GM23338 (cell line): ENCODE measurements around the gene NDST4. TPM values are rescaled to one million over a fixed set of nuclear protein-coding genes. Genes with fewer than 3 reads are reported as not detected.

Experiments
- ATAC-seq: fragments of 200-7000 bp; cut with Tn5 transposase; 3 replicates; pipeline ENCODE4 v1.9.1; 2020
- DNase-seq: peaks from one replicate; pipeline ENCODE4 v3.0.0-alpha.2; 2015; ENCODE audit warnings: low spot score
- H2AFZ ChIP-seq: fragments of 200-600 bp; sonication (generic); 2 replicates; pipeline ENCODE4 v1.8.0; 2016; ENCODE audit warnings: antibody characterized with exemption, mild to moderate bottlenecking, moderate library complexity
- H3F3A ChIP-seq: fragments of 200-600 bp; sonication (generic); replicated peaks from 2 replicates; pipeline ENCODE4 v1.8.0; 2017; ENCODE audit warnings: antibody characterized with exemption, mixed run types, low read depth
- H3K27ac ChIP-seq: fragments of 200-600 bp; sonication (generic); 2 replicates; pipeline ENCODE4 v1.6.1; 2016; ENCODE audit warnings: low read depth
- H3K27me3 ChIP-seq: fragments of 200-600 bp; sonication (generic); 2 replicates; pipeline ENCODE4 v1.8.0; 2016; ENCODE audit warnings: mild to moderate bottlenecking, mixed run types, moderate library complexity; ENCODE audit not compliant: insufficient read depth
- H3K36me3 ChIP-seq: fragments of 200-600 bp; sonication (generic); 2 replicates; pipeline ENCODE4 v1.8.0; 2016; ENCODE audit warnings: mild to moderate bottlenecking; ENCODE audit not compliant: insufficient read depth
- H3K4me1 ChIP-seq: fragments of 200-600 bp; sonication (generic); 2 replicates; pipeline ENCODE4 v1.8.0; 2016; ENCODE audit warnings: mild to moderate bottlenecking, moderate library complexity; ENCODE audit not compliant: insufficient read depth
- H3K4me2 ChIP-seq: fragments of 200-600 bp; sonication (generic); 2 replicates; pipeline ENCODE4 v1.7.1; 2017; ENCODE audit warnings: mixed run types
- H3K4me3 ChIP-seq: fragments of 200-600 bp; sonication (generic); 2 replicates; pipeline ENCODE4 v1.6.1; 2016; ENCODE audit warnings: mixed run types
- H3K79me2 ChIP-seq: fragments of 200-600 bp; sonication (generic); replicated peaks from 2 replicates; pipeline ENCODE4 v1.8.0; 2017; ENCODE audit warnings: mild to moderate bottlenecking; ENCODE audit not compliant: insufficient read depth
- H3K9me2 ChIP-seq: fragments of 200-600 bp; sonication (generic); 2 replicates; pipeline ENCODE4 v1.8.0; 2017; ENCODE audit not compliant: insufficient read depth
- H4K20me1 ChIP-seq: fragments of 200-600 bp; sonication (generic); replicated peaks from 2 replicates; pipeline ENCODE4 v1.8.0; 2017; ENCODE audit warnings: mild to moderate bottlenecking; ENCODE audit not compliant: insufficient read depth
- H3K27ac Mint-ChIP-seq: 2 replicates; pipeline ENCODE4 v1.8.0; 2020; ENCODE audit warnings: inconsistent platforms, mild to moderate bottlenecking, moderate library complexity, mixed read lengths
- H3K27me3 Mint-ChIP-seq: 3 replicates; pipeline ENCODE4 v1.8.0; 2022; ENCODE audit warnings: low read depth, mild to moderate bottlenecking, moderate library complexity, mixed read lengths, inconsistent platforms; ENCODE audit not compliant: insufficient read depth, poor library complexity
- H3K36me3 Mint-ChIP-seq: 3 replicates; pipeline ENCODE4 v1.8.0; 2021; ENCODE audit warnings: low read depth, mild to moderate bottlenecking, inconsistent platforms, moderate library complexity, mixed read lengths
- H3K4me1 Mint-ChIP-seq: 3 replicates; pipeline ENCODE4 v1.8.0; 2020; ENCODE audit warnings: mild to moderate bottlenecking, inconsistent platforms, mixed read lengths
- H3K4me3 Mint-ChIP-seq: 3 replicates; pipeline ENCODE4 v1.8.0; 2021; ENCODE audit warnings: moderate library complexity, mild to moderate bottlenecking, inconsistent platforms, mixed read lengths
- H3K9me3 Mint-ChIP-seq: 3 replicates; pipeline ENCODE4 v1.8.0; 2020; ENCODE audit warnings: moderate library complexity, mild to moderate bottlenecking, inconsistent platforms, mixed read lengths
- CREB1 ChIP-seq: fragments of 250-450 bp; sonication (Bioruptor Pico); IDR thresholded peaks from 2 replicates; pipeline ENCODE4 v1.5.0; 2020; ENCODE audit warnings: low read depth, mild to moderate bottlenecking, moderate library complexity
- EZH2 ChIP-seq: fragments of 200-600 bp; sonication (generic); IDR thresholded peaks from one replicate; pipeline ENCODE4 v1.8.0; 2017; ENCODE audit warnings: antibody characterized with exemption, mild to moderate bottlenecking, low read depth; ENCODE audit not compliant: unreplicated experiment
- EZH2phosphoT487 ChIP-seq: fragments of 200-600 bp; sonication (generic); IDR thresholded peaks from one replicate; pipeline ENCODE4 v1.8.1; 2018; ENCODE audit warnings: antibody characterized with exemption; ENCODE audit not compliant: unreplicated experiment
- JUNB ChIP-seq: IDR thresholded peaks from one replicate; pipeline ENCODE4 v1.6.1; 2016; ENCODE audit warnings: antibody characterized with exemption; ENCODE audit not compliant: unreplicated experiment
- NANOG ChIP-seq: IDR thresholded peaks from 2 replicates; pipeline ENCODE4 v1.6.1; 2016; ENCODE audit warnings: antibody characterized with exemption, borderline replicate concordance
- POLR2AphosphoS5 ChIP-seq: IDR thresholded peaks from 2 replicates; pipeline ENCODE4 v1.6.1; 2016; ENCODE audit warnings: antibody characterized with exemption, low read depth
- REST ChIP-seq: IDR thresholded peaks from one replicate; pipeline ENCODE4 v1.6.1; 2018; ENCODE audit warnings: antibody characterized with exemption; ENCODE audit not compliant: unreplicated experiment
- STAT1 ChIP-seq: IDR thresholded peaks from one replicate; pipeline ENCODE4 v1.6.1; 2016; ENCODE audit warnings: antibody characterized with exemption; ENCODE audit not compliant: unreplicated experiment
- ZNF114 ChIP-seq: fragments of 250-450 bp; sonication (Bioruptor Pico); IDR thresholded peaks from 2 replicates; pipeline ENCODE4 v1.5.0; 2020; ENCODE audit warnings: mild to moderate bottlenecking, moderate library complexity
- ZNF331 ChIP-seq: fragments of 250-450 bp; sonication (Bioruptor Pico); IDR thresholded peaks from 2 replicates; pipeline ENCODE4 v1.5.0; 2020; ENCODE audit warnings: low read depth, mild to moderate bottlenecking, moderate library complexity
- polyA plus RNA-seq: library from polyadenylated mRNA; unstranded; fragments of >200 nt; fragmentation: Nextera tagmentation; extraction: Ambion mirVana; gene quantifications from 2 replicates; pipeline ENCODE4 v1.2.1, GENCODE V29; 2016
- total RNA-seq: library from RNA; depleted of rRNA; stranded (reverse); fragments of >200 nt; shearing (Covaris generic); gene quantifications from 2 replicates; pipeline ENCODE4 v1.2.3, GENCODE V29; 2014
- TF ChIP-seq, protein P1 (sequence below): fragments of 250-450 bp; sonication (Bioruptor Pico); IDR thresholded peaks from 2 replicates; pipeline ENCODE4 v1.5.0; 2020; ENCODE audit warnings: mild to moderate bottlenecking, moderate library complexity
- TF ChIP-seq, protein P2 (sequence below), 2 experiments: fragments of 200-600 bp in 1 of 2; sonication (generic) in 1 of 2; conservative IDR thresholded peaks; 2 replicates each; pipeline versions ENCODE4 v1.5.1 to v1.6.1; 2016 to 2017; ENCODE audit warnings: antibody characterized with exemption in 2 of 2, low read depth in 2 of 2, mild to moderate bottlenecking in 2 of 2, moderate library complexity in 1 of 2
- TF ChIP-seq, protein P3 (sequence below): IDR thresholded peaks from 2 replicates; pipeline ENCODE4 v1.6.1; 2016; ENCODE audit warnings: antibody characterized with exemption

The NDST4 gene
- total and polyA plus RNA-seq, 2 experiments from 2014 or later: not detected

GRCh38 chr4:114879916-114880669, 233.3 kb downstream of the NDST4 start:
- Histone ChIP-seq H3K4me2 (no peak overlapping the region), H3K4me3 (no peak overlapping the region), H2AFZ (no peak overlapping the region), H3K9me2 (no peaks in the 10 kb centered on the region), H3K36me3 (no peaks in the 10 kb centered on the region), H3K79me2 (no peaks in the 10 kb centered on the region), H3K27ac (no peak overlapping the region), H3K4me1 (0 out of 2 replicates have a peak, but pooled peaks cover 3% of the 10 kb centered on the region), H3F3A (no peaks in the 10 kb centered on the region), H4K20me1 (no peaks in the 10 kb centered on the region), H3K27me3 (no peaks in the 10 kb centered on the region)
- H3K4me3 Mint-ChIP-seq: no peak overlapping the region
- TF ChIP-seq ZNF114 (CRISPR knock-in tag): no peak
- TF ChIP-seq ZNF331: no peak
- TF ChIP-seq EZH2: no peak
- TF ChIP-seq CREB1: no peak
- TF ChIP-seq, protein P1, sequence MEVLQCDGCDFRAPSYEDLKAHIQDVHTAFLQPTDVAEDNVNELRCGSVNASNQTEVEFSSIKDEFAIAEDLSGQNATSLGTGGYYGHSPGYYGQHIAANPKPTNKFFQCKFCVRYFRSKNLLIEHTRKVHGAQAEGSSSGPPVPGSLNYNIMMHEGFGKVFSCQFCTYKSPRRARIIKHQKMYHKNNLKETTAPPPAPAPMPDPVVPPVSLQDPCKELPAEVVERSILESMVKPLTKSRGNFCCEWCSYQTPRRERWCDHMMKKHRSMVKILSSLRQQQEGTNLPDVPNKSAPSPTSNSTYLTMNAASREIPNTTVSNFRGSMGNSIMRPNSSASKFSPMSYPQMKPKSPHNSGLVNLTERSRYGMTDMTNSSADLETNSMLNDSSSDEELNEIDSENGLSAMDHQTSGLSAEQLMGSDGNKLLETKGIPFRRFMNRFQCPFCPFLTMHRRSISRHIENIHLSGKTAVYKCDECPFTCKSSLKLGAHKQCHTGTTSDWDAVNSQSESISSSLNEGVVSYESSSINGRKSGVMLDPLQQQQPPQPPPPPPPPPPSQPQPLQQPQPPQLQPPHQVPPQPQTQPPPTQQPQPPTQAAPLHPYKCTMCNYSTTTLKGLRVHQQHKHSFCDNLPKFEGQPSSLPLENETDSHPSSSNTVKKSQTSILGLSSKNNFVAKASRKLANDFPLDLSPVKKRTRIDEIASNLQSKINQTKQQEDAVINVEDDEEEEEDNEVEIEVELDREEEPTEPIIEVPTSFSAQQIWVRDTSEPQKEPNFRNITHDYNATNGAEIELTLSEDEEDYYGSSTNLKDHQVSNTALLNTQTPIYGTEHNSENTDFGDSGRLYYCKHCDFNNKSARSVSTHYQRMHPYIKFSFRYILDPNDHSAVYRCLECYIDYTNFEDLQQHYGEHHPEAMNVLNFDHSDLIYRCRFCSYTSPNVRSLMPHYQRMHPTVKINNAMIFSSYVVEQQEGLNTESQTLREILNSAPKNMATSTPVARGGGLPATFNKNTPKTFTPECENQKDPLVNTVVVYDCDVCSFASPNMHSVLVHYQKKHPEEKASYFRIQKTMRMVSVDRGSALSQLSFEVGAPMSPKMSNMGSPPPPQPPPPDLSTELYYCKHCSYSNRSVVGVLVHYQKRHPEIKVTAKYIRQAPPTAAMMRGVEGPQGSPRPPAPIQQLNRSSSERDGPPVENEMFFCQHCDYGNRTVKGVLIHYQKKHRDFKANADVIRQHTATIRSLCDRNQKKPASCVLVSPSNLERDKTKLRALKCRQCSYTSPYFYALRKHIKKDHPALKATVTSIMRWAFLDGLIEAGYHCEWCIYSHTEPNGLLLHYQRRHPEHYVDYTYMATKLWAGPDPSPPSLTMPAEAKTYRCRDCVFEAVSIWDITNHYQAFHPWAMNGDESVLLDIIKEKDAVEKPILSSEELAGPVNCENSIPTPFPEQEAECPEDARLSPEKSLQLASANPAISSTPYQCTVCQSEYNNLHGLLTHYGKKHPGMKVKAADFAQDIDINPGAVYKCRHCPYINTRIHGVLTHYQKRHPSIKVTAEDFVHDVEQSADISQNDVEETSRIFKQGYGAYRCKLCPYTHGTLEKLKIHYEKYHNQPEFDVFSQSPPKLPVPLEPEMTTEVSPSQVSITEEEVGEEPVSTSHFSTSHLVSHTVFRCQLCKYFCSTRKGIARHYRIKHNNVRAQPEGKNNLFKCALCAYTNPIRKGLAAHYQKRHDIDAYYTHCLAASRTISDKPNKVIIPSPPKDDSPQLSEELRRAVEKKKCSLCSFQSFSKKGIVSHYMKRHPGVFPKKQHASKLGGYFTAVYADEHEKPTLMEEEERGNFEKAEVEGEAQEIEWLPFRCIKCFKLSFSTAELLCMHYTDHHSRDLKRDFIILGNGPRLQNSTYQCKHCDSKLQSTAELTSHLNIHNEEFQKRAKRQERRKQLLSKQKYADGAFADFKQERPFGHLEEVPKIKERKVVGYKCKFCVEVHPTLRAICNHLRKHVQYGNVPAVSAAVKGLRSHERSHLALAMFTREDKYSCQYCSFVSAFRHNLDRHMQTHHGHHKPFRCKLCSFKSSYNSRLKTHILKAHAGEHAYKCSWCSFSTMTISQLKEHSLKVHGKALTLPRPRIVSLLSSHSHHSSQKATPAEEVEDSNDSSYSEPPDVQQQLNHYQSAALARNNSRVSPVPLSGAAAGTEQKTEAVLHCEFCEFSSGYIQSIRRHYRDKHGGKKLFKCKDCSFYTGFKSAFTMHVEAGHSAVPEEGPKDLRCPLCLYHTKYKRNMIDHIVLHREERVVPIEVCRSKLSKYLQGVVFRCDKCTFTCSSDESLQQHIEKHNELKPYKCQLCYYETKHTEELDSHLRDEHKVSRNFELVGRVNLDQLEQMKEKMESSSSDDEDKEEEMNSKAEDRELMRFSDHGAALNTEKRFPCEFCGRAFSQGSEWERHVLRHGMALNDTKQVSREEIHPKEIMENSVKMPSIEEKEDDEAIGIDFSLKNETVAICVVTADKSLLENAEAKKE (CRISPR knock-in tag): no peak
- no peak for TF ChIP-seq REST
- no peak for TF ChIP-seq JUNB
- TF ChIP-seq, protein P2, sequence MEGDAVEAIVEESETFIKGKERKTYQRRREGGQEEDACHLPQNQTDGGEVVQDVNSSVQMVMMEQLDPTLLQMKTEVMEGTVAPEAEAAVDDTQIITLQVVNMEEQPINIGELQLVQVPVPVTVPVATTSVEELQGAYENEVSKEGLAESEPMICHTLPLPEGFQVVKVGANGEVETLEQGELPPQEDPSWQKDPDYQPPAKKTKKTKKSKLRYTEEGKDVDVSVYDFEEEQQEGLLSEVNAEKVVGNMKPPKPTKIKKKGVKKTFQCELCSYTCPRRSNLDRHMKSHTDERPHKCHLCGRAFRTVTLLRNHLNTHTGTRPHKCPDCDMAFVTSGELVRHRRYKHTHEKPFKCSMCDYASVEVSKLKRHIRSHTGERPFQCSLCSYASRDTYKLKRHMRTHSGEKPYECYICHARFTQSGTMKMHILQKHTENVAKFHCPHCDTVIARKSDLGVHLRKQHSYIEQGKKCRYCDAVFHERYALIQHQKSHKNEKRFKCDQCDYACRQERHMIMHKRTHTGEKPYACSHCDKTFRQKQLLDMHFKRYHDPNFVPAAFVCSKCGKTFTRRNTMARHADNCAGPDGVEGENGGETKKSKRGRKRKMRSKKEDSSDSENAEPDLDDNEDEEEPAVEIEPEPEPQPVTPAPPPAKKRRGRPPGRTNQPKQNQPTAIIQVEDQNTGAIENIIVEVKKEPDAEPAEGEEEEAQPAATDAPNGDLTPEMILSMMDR (conservative IDR thresholded peaks at IDR 0.05; ENCODE audit: low read depth in 2 of 2): no peak
- no peak for TF ChIP-seq STAT1
- no peak for TF ChIP-seq EZH2phosphoT487
- no peak for TF ChIP-seq POLR2AphosphoS5
- TF ChIP-seq, protein P3, sequence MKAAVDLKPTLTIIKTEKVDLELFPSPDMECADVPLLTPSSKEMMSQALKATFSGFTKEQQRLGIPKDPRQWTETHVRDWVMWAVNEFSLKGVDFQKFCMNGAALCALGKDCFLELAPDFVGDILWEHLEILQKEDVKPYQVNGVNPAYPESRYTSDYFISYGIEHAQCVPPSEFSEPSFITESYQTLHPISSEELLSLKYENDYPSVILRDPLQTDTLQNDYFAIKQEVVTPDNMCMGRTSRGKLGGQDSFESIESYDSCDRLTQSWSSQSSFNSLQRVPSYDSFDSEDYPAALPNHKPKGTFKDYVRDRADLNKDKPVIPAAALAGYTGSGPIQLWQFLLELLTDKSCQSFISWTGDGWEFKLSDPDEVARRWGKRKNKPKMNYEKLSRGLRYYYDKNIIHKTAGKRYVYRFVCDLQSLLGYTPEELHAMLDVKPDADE: no peak
- no peak for TF ChIP-seq NANOG
- no peak for DNase-seq
- H3K36me3 Mint-ChIP-seq: no peaks in the 10 kb centered on the region
- no peak for ATAC-seq
- H3K27ac Mint-ChIP-seq: no peak overlapping the region
- H3K9me3 Mint-ChIP-seq: no peaks in the 10 kb centered on the region
- H3K4me1 Mint-ChIP-seq: peaks cover 6% of the 10 kb centered on the region; the same call in 2 of the 3 replicates
- H3K27me3 Mint-ChIP-seq: no peaks in the 10 kb centered on the region
